ENCODE data around the gene GPR84. TPM values are rescaled to one million over a fixed set of nuclear protein-coding genes. Genes with fewer than 3 reads are reported as not detected.
A peak's percentile ranks its signal among the peaks of the same experiment; 100 is the strongest.

Gene GPR84
- total and polyA plus RNA-seq, 9 of the 15 experiments (the other 6 are each of a cell fraction or from before 2014, with no cell fraction given): 0.07 to 0.18 (median 0.11) TPM; not detected in 5

- TF ChIP-seq ATF1 (CRISPR knock-in tag; IDR thresholded peaks at IDR 0.05) (no peak), ATF1 (tag; IDR thresholded peaks at IDR 0.05) (no peak), MEF2A (IDR thresholded peaks at IDR 0.05; ENCODE audit: control insufficient read depth, low read depth, low read length) (no peak), CBFA2T3 (IDR thresholded peaks at IDR 0.05) (0 out of 2 replicates have a peak, but pooled peaks have one; percentile 34), ZNF584 (CRISPR knock-in tag; IDR thresholded peaks at IDR 0.05; ENCODE audit: low read depth) (no peak), GATA2 (CRISPR knock-in tag; IDR thresholded peaks at IDR 0.05) (0 out of 2 replicates have a peak, but pooled peaks have one; percentile 41), RBM39 (optimal IDR thresholded peaks at IDR 0.05; ENCODE audit: low read depth, low read length) (no peak), ZNF280A (IDR thresholded peaks at IDR 0.05; ENCODE audit: low read depth, partially characterized antibody) (no peak), ZNF75A (CRISPR knock-in tag; IDR thresholded peaks at IDR 0.05) (no peak), ZNF740 (CRISPR knock-in tag; IDR thresholded peaks at IDR 0.05) (no peak), ZNF740 (tag; IDR thresholded peaks at IDR 0.05) (no peak), PBX2 (CRISPR knock-in tag; IDR thresholded peaks at IDR 0.05; ENCODE audit: low read depth) (no peak), PBX2 (tag; conservative IDR thresholded peaks at IDR 0.05; ENCODE audit: low read depth) (no peak), ZNF318 (IDR thresholded peaks at IDR 0.05; ENCODE audit: borderline replicate concordance in 1 of 2, low read depth in 1 of 2) (no peak), CBX3 (IDR thresholded peaks at IDR 0.05; ENCODE audit: borderline replicate concordance in 1 of 2, low read length in 2 of 2) (no peak), CHD2 (IDR thresholded peaks at IDR 0.05; ENCODE audit: low read depth, low read length) (no peak)
Observed at GRCh38 chr12:54387114-54387467, 22.8 kb upstream of the GPR84 start (continued).

Measured in K562 (cell line).